Measurements from ENCODE around the gene UGT1A9. TPM values are rescaled to one million over a fixed set of nuclear protein-coding genes. Genes with fewer than 3 reads are reported as not detected.

The UGT1A9 gene
- total RNA-seq, 1 experiment from 2014 or later, result not detected

- Histone ChIP-seq H3K9ac (ENCODE audit: extremely low read depth, insufficient read length, low read length) (no peak overlapping the region), H2BK120ac (ENCODE audit: low read depth, low read length, poor library complexity, severe bottlenecking) (no peak overlapping the region), H3K27ac (ENCODE audit: insufficient read length, low read depth, low read length) (no peak overlapping the region), H3K56ac (ENCODE audit: insufficient read length, low read depth, low read length) (no peak overlapping the region), H3K79me1 (ENCODE audit: insufficient read depth, low read depth, low read length, poor library complexity, severe bottlenecking) (no peaks in the 10 kb centered on the region), H3T11ph (ENCODE audit: low read length) (no peak overlapping the region), H3K4me2 (ENCODE audit: insufficient read depth, insufficient read length, low read length) (no peak overlapping the region), H3K23ac (ENCODE audit: insufficient read length, low read depth, low read length) (no peak overlapping the region), H2BK20ac (ENCODE audit: low read depth, low read length, poor library complexity, severe bottlenecking) (no peak overlapping the region), H3K4me1 (ENCODE audit: insufficient read depth, low read length) (no peaks in the 10 kb centered on the region), H4K8ac (replicated peaks; ENCODE audit: insufficient read length, low read depth, low read length) (no peak overlapping the region), H4K91ac (ENCODE audit: insufficient read length, low read depth, low read length) (no peak overlapping the region), H3K79me2 (ENCODE audit: insufficient read depth, low read length) (no peaks in the 10 kb centered on the region), H2AK5ac (ENCODE audit: insufficient read length, low read length) (no peak overlapping the region), H3K27me3 (ENCODE audit: insufficient read depth, low read length) (no peaks in the 10 kb centered on the region), H3K9me3 (ENCODE audit: control insufficient read depth, low read depth, low read length) (peaks cover 4% of the 10 kb centered on the region), H2BK15ac (ENCODE audit: low read depth, low read length) (no peak overlapping the region), H4K20me1 (ENCODE audit: control insufficient read depth, insufficient read depth, insufficient read length) (no peaks in the 10 kb centered on the region), H2BK5ac (ENCODE audit: insufficient read length, low read length) (no peak overlapping the region), H2BK12ac (ENCODE audit: insufficient read length, low read depth, low read length) (no peak overlapping the region), H3K18ac (ENCODE audit: insufficient read length, low read depth, low read length) (no peak overlapping the region), H4K5ac (ENCODE audit: insufficient read length, low read depth, low read length) (no peak overlapping the region), H3K23me2 (ENCODE audit: insufficient read length, low read depth, low read length, poor library complexity, severe bottlenecking) (no peaks in the 10 kb centered on the region), H3K4ac (ENCODE audit: low read depth, low read length) (no peak overlapping the region), H2AFZ (ENCODE audit: low read length) (no peak overlapping the region), H3K14ac (ENCODE audit: insufficient read depth, low read length) (no peak overlapping the region)
- peaks cover 12 to 19% of the 10 kb centered on the region in 2 experiments; a peak in 4 of 5 replicates for H3K9me3 Mint-ChIP-seq
- no CpG with 5 or more reads among the region's 5 CpGs for WGBS (ENCODE audit: extremely low coverage, insufficient read length, low lambda C conversion rate)
- no peak for TF ChIP-seq CTCF (conservative IDR thresholded peaks at IDR 0.05)
- no peaks in the 10 kb centered on the region for H3K27me3 Mint-ChIP-seq (ENCODE audit: low read depth)
- H3K27ac Mint-ChIP-seq, result no peak overlapping the region
- H3K4me3 Mint-ChIP-seq, result no peak overlapping the region
- H3K36me3 Mint-ChIP-seq (ENCODE audit: insufficient read depth in 1 of 3, low read depth in 3 of 3), result peaks cover 1 to 4% (median 3%) of the 10 kb centered on the region in 3 experiments; a peak in 3 of 7 replicates
- no peaks in the 10 kb centered on the region for H3K4me1 Mint-ChIP-seq
- DNase-seq, result no peak
Observed at GRCh38 chr2:233773854-233774253, 102.2 kb downstream of the UGT1A9 start.

Data from H9 (cell line).